Memory B cell (primary cell): ENCODE measurements around the gene ABTB2.

ENCODE experiments used
- ATAC-seq: fragments of 150-1000 bp; cut with Tn5 transposase; 2 replicates; pipeline ENCODE4 v1.10.0; 2021; ENCODE audit warnings: low read depth, mild to moderate bottlenecking, moderate library complexity
- DNase-seq, 2 donors: peaks; one replicate each; pipeline ENCODE4 v3.0.0; 2022; ENCODE audit warnings: low spot score in 2 of 2
- H3K27ac Mint-ChIP-seq: one replicate; pipeline ENCODE4 v1.8.0; 2022; ENCODE audit warnings: mild to moderate bottlenecking, moderate library complexity, mixed read lengths
- H3K27me3 Mint-ChIP-seq: one replicate; pipeline ENCODE4 v1.8.0; 2022; ENCODE audit warnings: mixed read lengths
- H3K36me3 Mint-ChIP-seq: one replicate; pipeline ENCODE4 v1.8.0; 2022; ENCODE audit warnings: mild to moderate bottlenecking, mixed read lengths
- H3K4me1 Mint-ChIP-seq: one replicate; pipeline ENCODE4 v1.8.0; 2022; ENCODE audit warnings: mixed read lengths
- H3K4me3 Mint-ChIP-seq: one replicate; pipeline ENCODE4 v1.8.0; 2022; ENCODE audit warnings: mild to moderate bottlenecking, moderate library complexity, mixed read lengths
- H3K9me3 Mint-ChIP-seq: one replicate; pipeline ENCODE4 v1.8.0; 2022; ENCODE audit warnings: mixed read lengths

Gene ABTB2

DNA sequence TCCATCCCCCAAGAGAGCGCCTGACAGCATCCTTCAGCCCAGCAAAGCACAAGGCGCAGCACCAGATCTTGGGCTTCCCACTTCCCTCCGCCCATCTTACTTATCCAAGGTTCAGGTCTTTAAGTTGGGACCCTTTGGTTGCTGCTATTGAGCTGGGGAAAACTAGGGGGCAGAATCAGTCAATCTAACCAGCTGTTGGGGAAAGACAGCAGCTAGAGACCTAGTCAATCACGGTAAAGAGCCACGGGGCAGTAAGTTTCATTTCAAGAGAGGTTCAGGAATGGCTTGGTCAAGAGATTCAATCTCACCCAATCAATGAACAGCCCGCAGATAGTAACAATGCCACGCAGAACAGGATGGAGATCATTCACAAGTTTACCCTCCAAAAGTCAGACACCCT is 1.7 kb downstream of the ABTB2 start:
- Mint-ChIP-seq H3K27ac (no peak overlapping the region), H3K4me1 (peaks cover 23% of the 10 kb centered on the region), H3K36me3 (no peaks in the 10 kb centered on the region), H3K9me3 (no peaks in the 10 kb centered on the region), H3K4me3 (peak overlapping the region; percentile 88), H3K27me3 (peaks cover 19% of the 10 kb centered on the region)
- DNase-seq (no peak), ATAC-seq (no peak)

DNA sequence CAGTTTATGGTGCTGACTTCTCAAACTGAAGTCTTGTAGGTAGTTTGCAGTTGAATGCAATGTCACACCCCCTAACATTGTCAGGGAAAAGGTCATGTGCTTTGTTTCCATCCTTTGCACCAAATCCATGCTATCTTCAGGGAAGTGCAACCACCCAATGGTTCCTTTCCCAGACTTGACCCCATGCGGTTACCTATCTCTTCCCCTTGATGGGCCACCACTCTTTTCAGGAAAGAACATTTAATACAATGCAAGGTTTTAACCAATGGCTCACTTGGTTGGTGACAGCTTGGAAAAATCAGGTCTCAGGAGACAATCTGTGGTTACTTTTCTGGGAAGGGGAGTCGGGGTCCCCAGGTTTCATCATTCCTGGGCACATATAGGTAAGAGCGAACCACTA is 2.1 kb downstream of the ABTB2 start:
- H3K4me1 Mint-ChIP-seq, result peaks cover 23% of the 10 kb centered on the region
- no peaks in the 10 kb centered on the region for H3K36me3 Mint-ChIP-seq
- no peaks in the 10 kb centered on the region for H3K9me3 Mint-ChIP-seq
- no peak overlapping the region for H3K4me3 Mint-ChIP-seq
- no peak for DNase-seq
- ATAC-seq, result no peak
- H3K27ac Mint-ChIP-seq, result no peak overlapping the region
- peaks cover 19% of the 10 kb centered on the region for H3K27me3 Mint-ChIP-seq

DNA sequence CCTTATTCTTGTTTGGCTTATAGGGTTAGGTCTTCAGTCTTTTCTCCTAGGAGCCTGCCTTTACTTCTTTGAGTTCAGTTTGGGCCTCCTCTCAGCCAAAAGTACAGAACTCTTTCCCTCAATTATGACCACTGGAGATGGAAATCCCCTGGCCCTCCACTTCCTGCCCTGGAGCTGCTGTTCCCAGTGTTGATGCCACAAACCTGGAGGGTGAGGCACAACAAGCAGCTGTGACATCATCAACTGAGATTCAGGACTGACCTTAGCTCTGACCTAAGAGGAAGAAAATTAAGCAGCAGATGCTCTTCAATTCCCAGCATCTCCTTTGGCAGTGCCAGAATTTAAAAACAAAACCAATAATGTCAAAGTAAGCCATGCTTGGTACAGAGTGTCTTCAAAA is 3.0 kb downstream of the ABTB2 start:
- H3K27me3 Mint-ChIP-seq, result peaks cover 18% of the 10 kb centered on the region

DNA sequence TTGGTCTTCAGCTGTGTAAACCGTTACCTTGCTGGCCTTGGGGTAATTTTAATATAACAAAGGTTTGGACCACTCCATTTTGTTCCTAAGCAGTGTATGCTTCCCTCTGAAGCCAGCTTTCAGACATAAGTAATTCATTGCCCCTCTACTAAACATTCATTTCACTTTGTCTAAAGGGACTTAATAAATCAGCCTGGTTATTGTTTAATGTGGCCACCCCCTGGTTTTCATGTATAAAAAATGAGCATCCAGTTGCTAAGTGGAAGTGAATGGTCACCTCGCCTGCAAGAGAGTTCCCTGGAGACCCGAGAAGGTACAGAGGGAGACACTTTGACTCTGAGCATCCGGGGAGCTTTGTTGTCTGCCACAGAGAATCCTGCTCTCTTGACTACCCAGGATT is 3.9 kb downstream of the ABTB2 start:
- ATAC-seq (no peak), DNase-seq (no peak)
- Mint-ChIP-seq H3K9me3 (no peaks in the 10 kb centered on the region), H3K36me3 (no peaks in the 10 kb centered on the region), H3K4me3 (no peak overlapping the region), H3K4me1 (peaks cover 19% of the 10 kb centered on the region), H3K27ac (no peak overlapping the region), H3K27me3 (peaks cover 18% of the 10 kb centered on the region)

More for the DNA sequence above, 3.0 kb downstream of the ABTB2 start:
- Mint-ChIP-seq H3K27ac (no peak overlapping the region), H3K4me3 (no peak overlapping the region), H3K36me3 (no peaks in the 10 kb centered on the region), H3K9me3 (no peaks in the 10 kb centered on the region), H3K4me1 (peaks cover 23% of the 10 kb centered on the region)
- DNase-seq (no peak), ATAC-seq (no peak)

DNA sequence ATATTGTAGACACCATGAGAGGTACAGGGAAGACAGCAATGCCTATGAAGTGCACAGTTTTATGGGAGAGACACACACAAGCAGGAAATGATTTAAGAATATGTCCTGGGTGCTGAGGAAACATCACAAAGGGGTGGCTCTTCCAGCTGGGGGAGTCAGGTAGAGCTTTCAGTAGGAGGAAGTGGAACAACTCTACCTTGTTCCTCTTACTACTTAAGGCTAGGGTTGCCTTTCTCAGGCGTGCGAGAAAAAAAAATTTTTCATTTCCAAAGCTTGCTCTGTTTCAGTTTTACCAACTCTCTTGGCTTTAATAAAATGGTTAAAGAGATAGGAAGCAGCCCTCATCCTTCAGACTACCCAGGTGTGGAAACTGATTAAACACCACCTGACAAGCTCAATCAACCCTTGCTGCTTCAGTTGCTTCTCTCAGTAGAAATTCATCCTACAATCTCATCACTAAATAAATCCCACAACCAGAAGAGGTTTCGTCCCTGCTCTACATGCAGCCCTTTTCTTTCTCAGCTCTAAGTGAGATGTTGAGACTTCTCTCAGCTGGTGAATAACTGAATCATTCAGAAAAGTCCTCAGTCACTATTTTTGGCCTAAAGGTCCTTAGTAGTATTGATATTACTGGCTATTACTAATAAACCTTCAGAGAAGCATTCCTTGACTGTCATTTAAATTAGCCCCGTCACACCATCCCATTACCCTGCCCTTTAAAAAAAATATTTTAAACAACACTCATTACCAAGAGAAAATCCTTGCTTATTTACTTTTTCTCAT is 5.9 kb downstream of the ABTB2 start:
- Mint-ChIP-seq H3K9me3 (no peaks in the 10 kb centered on the region), H3K27me3 (peaks cover 18% of the 10 kb centered on the region), H3K36me3 (no peaks in the 10 kb centered on the region), H3K27ac (no peak overlapping the region), H3K4me1 (peaks cover 15% of the 10 kb centered on the region), H3K4me3 (no peak overlapping the region)
- ATAC-seq, result peak; percentile 85
- no peak for DNase-seq

DNA sequence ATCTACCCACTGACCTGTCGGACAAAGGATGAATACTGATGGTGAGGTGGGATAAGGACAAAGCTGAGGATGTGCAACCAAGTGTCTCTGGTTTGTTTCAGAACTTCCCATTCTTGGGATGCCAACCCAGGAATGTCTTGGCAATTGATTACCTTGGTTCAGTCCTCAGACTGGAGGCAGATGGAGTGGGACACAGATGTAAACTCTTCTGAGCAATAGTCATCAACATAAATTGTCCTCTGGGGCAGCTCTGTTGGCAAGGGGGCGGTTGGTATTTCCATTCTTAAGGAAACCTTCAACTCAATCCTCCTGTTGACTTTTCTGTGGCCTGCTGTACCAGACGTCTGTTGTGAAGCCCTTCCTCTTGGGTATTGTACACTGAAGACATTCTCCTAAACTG is 6.8 kb downstream of the ABTB2 start:
- no peaks in the 10 kb centered on the region for H3K36me3 Mint-ChIP-seq
- DNase-seq (no peak), ATAC-seq (no peak)
- H3K27me3 Mint-ChIP-seq, result peaks cover 15% of the 10 kb centered on the region
- peaks cover 9% of the 10 kb centered on the region for H3K4me1 Mint-ChIP-seq
- H3K4me3 Mint-ChIP-seq, result no peak overlapping the region
- no peak overlapping the region for H3K27ac Mint-ChIP-seq
- no peaks in the 10 kb centered on the region for H3K9me3 Mint-ChIP-seq

DNA sequence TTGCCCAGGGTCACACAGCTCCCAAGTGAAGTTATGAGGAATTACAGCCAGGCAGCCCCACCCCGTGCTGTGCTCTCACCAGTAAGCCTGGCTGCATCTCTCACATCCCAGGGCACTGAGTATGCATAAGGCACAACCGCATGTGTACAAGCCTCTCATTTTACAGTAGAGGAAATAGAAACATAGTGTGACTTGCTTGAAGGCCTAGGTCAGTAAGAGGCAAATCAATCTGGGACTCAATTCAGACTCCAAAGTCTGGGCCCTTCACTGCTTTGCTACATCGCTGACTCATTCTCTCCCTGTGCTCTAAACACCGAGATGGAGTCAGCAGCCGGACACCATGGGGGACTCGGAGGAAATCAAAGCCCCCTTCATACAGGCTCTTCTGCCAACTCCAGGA is 7.9 kb downstream of the ABTB2 start:
- Mint-ChIP-seq H3K36me3 (no peaks in the 10 kb centered on the region), H3K27me3 (peaks cover 8% of the 10 kb centered on the region), H3K27ac (no peak overlapping the region), H3K9me3 (no peaks in the 10 kb centered on the region), H3K4me1 (peaks cover 5% of the 10 kb centered on the region), H3K4me3 (no peak overlapping the region)
- ATAC-seq (no peak), DNase-seq (no peak)

DNA sequence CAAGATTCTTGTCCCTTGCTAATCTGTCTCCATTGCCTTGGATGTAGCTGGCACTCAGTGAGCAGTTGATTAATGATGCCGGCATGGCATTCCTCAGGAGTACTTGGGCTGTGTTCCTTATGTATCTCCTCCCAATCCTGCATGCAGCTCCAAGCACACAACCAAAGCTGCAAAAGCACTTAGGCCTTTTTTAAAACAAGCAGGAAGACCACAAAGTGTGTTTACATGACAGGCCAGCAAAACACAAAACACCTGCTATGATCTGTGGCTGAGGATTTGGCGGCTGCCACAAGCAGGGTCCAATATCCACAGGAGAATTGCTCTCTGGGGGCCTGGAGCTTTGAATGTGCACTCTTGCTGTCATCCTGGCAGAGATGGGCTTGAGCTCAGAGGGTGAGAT is 8.9 kb downstream of the ABTB2 start:
- Mint-ChIP-seq H3K27ac (no peak overlapping the region), H3K27me3 (peaks cover 3% of the 10 kb centered on the region), H3K4me1 (peaks cover 5% of the 10 kb centered on the region), H3K4me3 (no peak overlapping the region), H3K36me3 (no peaks in the 10 kb centered on the region), H3K9me3 (no peaks in the 10 kb centered on the region)
- no peak for DNase-seq
- no peak for ATAC-seq

DNA sequence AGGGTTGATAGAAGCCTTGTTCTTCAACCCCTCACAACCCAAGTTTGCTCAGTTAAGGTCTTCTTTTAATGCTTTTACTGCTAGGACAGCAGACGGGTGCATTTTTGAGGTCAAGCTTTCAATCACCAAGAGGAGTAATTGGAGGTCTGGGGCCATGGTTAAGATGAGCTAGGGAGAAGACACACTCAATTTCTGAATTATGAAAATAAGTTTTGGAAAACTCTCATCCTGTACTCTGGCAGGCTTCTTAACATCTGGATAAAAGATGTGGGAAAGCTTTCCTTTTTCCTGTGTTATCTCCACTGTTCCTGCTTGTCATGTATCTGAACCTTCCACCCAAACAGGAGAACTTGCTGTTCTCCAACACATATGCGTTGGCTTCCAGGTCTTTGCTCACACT is 9.7 kb downstream of the ABTB2 start:
- Mint-ChIP-seq H3K4me1 (peaks cover 5% of the 10 kb centered on the region), H3K4me3 (no peak overlapping the region)
- ATAC-seq, result no peak

DNA sequence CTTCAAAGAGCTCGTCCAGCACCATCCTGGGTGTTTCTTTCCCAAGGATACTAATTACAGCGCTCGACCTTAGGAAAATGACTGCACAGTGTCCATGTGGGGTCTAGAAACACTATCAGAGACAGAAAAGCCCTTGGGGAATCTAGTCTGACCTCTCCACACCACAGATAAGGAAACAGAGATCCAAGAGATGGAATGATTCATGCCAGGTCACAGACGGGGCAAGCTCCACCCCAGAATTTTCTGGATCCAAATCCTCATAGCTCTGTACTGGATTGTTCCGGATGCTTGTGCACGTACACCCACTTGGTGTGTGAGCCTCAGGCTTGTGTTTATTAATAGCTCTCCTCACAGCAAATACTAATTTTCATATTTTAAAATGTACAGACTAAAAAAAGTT is 11.3 kb downstream of the ABTB2 start:
- no peak for DNase-seq
- ATAC-seq, result no peak
- H3K27me3 Mint-ChIP-seq, result no peaks in the 10 kb centered on the region
- H3K36me3 Mint-ChIP-seq, result no peaks in the 10 kb centered on the region
- H3K4me3 Mint-ChIP-seq, result no peak overlapping the region
- H3K27ac Mint-ChIP-seq, result no peak overlapping the region
- peaks cover under 1% of the 10 kb centered on the region for H3K4me1 Mint-ChIP-seq
- no peaks in the 10 kb centered on the region for H3K9me3 Mint-ChIP-seq

More for the DNA sequence above, 9.7 kb downstream of the ABTB2 start:
- DNase-seq, result no peak
- Mint-ChIP-seq H3K27ac (no peak overlapping the region), H3K36me3 (no peaks in the 10 kb centered on the region), H3K27me3 (peaks cover 1% of the 10 kb centered on the region), H3K9me3 (no peaks in the 10 kb centered on the region)

DNA sequence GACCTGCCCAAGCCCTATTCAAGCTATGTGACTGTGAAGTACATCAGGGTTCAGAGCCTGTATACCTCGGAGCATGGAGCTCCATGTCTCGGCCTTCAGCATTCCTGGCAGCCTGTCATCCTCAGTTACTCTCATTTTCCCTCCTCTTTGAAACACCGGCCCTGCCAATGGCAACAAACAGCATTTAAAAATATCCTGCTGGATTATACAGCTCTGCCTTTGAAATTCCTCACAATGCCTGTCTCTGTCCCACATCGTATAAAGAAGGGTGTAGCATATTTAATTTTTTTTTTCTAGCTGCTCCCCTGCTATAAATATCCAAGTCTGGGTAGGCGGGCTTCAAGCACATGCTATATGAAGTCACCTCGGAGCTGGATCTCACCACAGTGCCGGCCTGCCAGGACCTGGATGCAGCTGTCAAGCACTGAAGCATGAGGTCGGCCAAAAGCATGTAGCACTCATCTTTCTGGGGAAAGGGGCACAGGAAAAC is 11.8 kb downstream of the ABTB2 start:
- ATAC-seq (no peak), DNase-seq (no peak)
- no peaks in the 10 kb centered on the region for H3K9me3 Mint-ChIP-seq
- H3K27me3 Mint-ChIP-seq, result no peaks in the 10 kb centered on the region
- no peak overlapping the region for H3K27ac Mint-ChIP-seq
- H3K4me3 Mint-ChIP-seq, result no peak overlapping the region
- H3K4me1 Mint-ChIP-seq, result no peaks in the 10 kb centered on the region
- H3K36me3 Mint-ChIP-seq, result no peaks in the 10 kb centered on the region

DNA sequence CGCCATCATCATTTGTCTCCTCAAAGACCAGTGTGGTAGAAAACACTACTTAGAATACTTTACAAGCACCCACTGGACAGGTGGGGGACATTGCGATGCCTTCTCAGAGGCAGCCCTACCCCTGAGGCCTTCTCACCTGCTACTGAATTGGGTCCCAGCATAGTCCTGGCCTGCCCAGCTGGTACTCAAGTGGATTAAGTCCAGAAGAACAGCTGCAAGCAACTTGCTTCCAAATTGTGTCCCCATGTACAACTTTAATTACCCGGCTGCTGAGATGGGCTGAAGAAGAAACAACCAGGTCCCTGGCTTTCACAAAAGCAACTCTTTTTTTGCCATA is 12.3 kb downstream of the ABTB2 start:
- Mint-ChIP-seq H3K9me3 (no peaks in the 10 kb centered on the region), H3K4me3 (no peak overlapping the region), H3K27me3 (no peaks in the 10 kb centered on the region), H3K4me1 (no peaks in the 10 kb centered on the region), H3K27ac (no peak overlapping the region), H3K36me3 (no peaks in the 10 kb centered on the region)
- no peak for DNase-seq
- no peak for ATAC-seq

DNA sequence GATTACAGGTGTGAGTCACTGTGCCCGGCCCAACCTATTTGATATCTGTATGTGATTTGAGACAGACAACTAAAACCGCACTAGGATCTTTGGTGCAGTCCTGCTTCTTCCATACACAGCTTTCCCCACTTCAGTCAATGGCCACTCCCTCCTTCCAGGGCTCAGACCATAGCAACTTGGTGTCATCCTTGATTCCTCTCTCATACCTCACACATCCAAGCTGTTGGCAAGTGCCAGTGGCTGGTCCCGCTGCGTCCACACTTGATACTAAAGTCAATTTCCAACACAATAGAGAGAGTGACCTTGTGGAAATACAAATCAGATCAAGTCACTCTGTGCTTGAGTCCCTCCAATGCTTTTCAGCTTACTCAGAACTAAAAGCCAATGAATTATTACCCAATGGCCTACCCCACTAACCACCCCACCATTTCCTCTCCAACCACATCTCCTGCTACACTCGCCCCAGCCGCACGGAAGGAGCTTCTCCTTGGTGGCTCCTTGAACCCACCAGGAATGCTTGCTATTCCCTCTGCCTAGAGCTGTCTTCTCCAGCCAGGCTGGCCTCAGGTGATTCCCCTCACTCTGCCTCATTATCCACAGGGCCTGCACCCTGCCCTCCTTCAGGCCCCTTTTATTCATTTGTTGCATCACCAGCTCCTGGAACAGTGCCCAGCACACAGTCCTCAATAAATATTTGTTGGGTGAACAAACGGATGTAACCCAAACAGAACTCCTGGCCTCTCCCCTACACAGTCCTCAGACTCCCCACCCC is 12.9 kb downstream of the ABTB2 start:
- H3K36me3 Mint-ChIP-seq, result no peaks in the 10 kb centered on the region
- ATAC-seq (no peak), DNase-seq (no peak)
- H3K4me3 Mint-ChIP-seq, result no peak overlapping the region
- no peaks in the 10 kb centered on the region for H3K4me1 Mint-ChIP-seq
- H3K27me3 Mint-ChIP-seq, result no peaks in the 10 kb centered on the region
- H3K27ac Mint-ChIP-seq, result no peak overlapping the region
- no peaks in the 10 kb centered on the region for H3K9me3 Mint-ChIP-seq

DNA sequence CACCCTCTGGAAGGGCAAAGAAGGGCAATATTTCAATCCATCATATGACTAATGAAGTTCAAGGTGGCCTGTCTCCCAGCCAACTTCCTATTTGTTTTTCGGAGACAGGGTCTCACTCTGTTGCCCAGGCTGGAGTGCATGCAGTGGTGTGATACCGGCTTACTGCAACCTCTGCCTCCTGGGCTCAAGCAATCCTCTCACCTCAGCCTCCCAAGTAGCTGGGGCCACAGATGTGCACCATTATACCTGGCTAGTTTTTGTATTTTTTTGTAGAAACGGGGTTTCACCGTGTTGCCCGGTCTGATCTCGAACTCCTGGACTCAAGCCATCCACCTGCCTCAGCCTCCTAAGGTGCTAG is 13.4 kb downstream of the ABTB2 start:
- no peaks in the 10 kb centered on the region for H3K9me3 Mint-ChIP-seq
- H3K36me3 Mint-ChIP-seq, result no peaks in the 10 kb centered on the region
- ATAC-seq (no peak), DNase-seq (no peak)
- no peak overlapping the region for H3K27ac Mint-ChIP-seq
- H3K27me3 Mint-ChIP-seq, result no peaks in the 10 kb centered on the region
- H3K4me3 Mint-ChIP-seq, result no peak overlapping the region
- no peaks in the 10 kb centered on the region for H3K4me1 Mint-ChIP-seq

DNA sequence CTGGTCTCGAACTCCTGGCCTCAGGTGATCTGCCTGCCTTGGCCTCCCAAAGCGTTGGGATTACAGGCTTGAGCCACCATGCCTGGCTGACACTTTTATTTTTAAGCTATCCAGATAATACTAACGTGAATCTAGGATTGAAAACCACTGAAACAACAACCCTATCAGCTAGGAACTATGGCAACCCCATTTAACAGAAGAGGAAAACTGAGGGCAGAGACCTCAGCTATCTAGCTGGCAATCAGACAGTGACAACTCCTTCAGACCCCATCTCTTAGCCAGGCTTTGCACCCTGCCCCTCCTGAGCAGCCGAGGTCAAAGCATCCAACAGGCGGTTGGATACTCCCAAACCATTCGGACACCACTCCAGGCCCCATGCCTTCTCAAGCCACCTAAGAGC is 14.1 kb downstream of the ABTB2 start:
- ATAC-seq (no peak), DNase-seq (no peak)
- H3K36me3 Mint-ChIP-seq, result no peaks in the 10 kb centered on the region
- no peaks in the 10 kb centered on the region for H3K27me3 Mint-ChIP-seq
- H3K4me3 Mint-ChIP-seq, result no peak overlapping the region
- H3K27ac Mint-ChIP-seq, result no peak overlapping the region
- H3K4me1 Mint-ChIP-seq, result no peaks in the 10 kb centered on the region
- H3K9me3 Mint-ChIP-seq, result no peaks in the 10 kb centered on the region
